Cardiac muscle cell (in vitro differentiated cells and primary cell): Measurements from ENCODE around the gene CCBE1. TPM values are rescaled to one million over a fixed set of nuclear protein-coding genes. Genes with fewer than 3 reads are reported as not detected.

Experiments used
- DNase-seq, 2 donors: peaks; one replicate each; pipeline versions ENCODE4 v3.0.0 to v3.0.0-alpha.2; 2010 to 2017; ENCODE audit warnings: low read depth in 1 of 2, low spot score in 1 of 2
- H3K27ac ChIP-seq: fragments of 200-600 bp; sonication (generic); 2 replicates; pipeline ENCODE4 v1.5.1; 2016
- H3K27me3 ChIP-seq: fragments of 200-600 bp; sonication (generic); 2 replicates; pipeline ENCODE4 v1.6.0; 2016; ENCODE audit warnings: control low read depth
- H3K36me3 ChIP-seq: fragments of 200-600 bp; sonication (generic); 2 replicates; pipeline ENCODE4 v1.5.1; 2016; ENCODE audit warnings: control low read depth
- H3K4me1 ChIP-seq: fragments of 200-600 bp; sonication (generic); 2 replicates; pipeline ENCODE4 v1.8.1; 2017; ENCODE audit warnings: low read depth, mild to moderate bottlenecking, mixed run types
- H3K4me3 ChIP-seq: fragments of 200-600 bp; sonication (generic); 2 replicates; pipeline ENCODE4 v1.5.1; 2016; ENCODE audit warnings: mild to moderate bottlenecking
- H3K9me3 ChIP-seq: fragments of 200-600 bp; sonication (generic); 2 replicates; pipeline ENCODE4 v1.5.1; 2017; ENCODE audit warnings: low read depth, mild to moderate bottlenecking, control low read depth
- polyA plus RNA-seq: library from polyadenylated mRNA; unstranded; fragments of >200 nt; fragmentation: Nextera tagmentation; extraction: Ambion mirVana; gene quantifications from 2 replicates; pipeline ENCODE4 v1.2.1, GENCODE V29; 2016
- total RNA-seq: library from RNA; depleted of rRNA; stranded (reverse); fragments of >200 nt; gene quantifications from 2 replicates; pipeline ENCODE4 v1.2.3, GENCODE V29; 2016
- TF ChIP-seq, protein P1 (sequence below): IDR thresholded peaks from 2 replicates; pipeline ENCODE4 v1.5.1; 2012; ENCODE audit warnings: low read depth, mild to moderate bottlenecking, low read length

The CCBE1 gene
- total and polyA plus RNA-seq, 2 experiments from 2014 or later: 1.5 to 3.7 TPM

DNA sequence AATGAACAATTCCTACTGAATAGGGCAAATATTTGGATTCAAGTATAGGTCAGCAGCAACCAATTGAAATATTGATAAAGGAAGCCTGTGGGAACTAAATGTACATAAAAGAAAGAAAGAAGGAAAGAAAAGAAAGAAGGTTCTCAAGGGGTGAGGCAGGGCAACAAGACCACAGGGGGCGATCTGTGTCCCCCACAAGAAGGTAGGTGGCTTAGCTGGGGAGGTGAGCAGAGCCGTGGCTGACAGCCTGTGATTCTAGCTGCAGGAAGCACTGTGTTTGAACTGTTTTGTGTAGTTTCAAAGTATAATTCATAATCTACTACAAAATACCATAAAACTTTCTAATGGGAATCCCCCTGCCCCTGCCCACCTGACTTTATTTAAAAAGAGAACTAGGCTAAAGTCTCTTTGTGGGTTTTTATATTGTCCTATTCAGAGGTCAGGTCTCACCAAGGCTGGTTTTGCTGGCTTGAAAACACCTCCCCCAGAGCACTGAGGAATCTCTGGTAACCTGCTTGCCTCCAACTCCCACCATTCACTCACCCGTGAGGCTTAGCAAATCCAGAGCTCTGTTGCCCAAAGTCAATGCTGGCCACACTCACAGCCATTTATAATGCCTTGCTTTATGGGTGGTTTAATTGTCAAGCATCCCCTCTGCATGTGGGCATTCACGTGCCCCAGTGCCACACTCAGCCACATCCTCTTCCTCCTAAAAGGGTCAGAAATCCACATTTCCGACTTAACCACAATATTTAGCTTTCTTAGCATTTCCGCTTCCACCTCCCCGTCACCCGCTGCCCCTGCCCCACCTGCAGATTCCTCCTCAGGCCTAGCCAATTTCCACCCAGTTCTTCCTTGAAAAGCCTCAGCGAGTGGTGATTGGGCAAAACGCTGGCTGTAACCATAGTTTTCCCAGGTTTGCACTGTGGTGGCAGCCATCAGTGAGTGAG, 301.7 kb downstream of the CCBE1 start:
- Histone ChIP-seq H3K36me3 (no peaks in the 10 kb centered on the region), H3K27me3 (peaks cover 45% of the 10 kb centered on the region), H3K9me3 (no peaks in the 10 kb centered on the region), H3K4me3 (no peak overlapping the region), H3K4me1 (no peaks in the 10 kb centered on the region), H3K27ac (no peak overlapping the region)
- TF ChIP-seq, protein P1, sequence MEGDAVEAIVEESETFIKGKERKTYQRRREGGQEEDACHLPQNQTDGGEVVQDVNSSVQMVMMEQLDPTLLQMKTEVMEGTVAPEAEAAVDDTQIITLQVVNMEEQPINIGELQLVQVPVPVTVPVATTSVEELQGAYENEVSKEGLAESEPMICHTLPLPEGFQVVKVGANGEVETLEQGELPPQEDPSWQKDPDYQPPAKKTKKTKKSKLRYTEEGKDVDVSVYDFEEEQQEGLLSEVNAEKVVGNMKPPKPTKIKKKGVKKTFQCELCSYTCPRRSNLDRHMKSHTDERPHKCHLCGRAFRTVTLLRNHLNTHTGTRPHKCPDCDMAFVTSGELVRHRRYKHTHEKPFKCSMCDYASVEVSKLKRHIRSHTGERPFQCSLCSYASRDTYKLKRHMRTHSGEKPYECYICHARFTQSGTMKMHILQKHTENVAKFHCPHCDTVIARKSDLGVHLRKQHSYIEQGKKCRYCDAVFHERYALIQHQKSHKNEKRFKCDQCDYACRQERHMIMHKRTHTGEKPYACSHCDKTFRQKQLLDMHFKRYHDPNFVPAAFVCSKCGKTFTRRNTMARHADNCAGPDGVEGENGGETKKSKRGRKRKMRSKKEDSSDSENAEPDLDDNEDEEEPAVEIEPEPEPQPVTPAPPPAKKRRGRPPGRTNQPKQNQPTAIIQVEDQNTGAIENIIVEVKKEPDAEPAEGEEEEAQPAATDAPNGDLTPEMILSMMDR: no peak
- DNase-seq: no peak

DNA sequence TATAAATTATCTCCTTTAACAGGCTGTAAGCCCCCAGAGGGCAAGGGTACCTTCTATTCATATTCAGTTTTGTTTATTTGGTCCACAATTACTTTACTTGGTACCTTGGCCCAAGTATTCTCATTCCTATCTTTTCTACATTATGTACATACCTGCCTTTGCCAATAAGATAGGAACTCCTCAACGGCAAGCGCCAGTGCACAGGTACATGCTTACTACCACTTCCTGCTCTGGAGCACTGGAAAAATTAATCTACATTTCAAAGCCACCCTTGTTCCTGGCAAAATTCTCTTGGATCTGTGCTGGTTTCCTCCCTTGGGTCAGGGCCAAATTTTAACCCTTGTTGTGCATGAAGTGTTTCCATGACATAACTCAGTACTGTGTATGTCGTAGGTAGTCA, 303.8 kb downstream of the CCBE1 start:
- peaks cover 45% of the 10 kb centered on the region for H3K27me3 ChIP-seq
- H3K4me3 ChIP-seq: no peak overlapping the region
- H3K9me3 ChIP-seq: no peaks in the 10 kb centered on the region
- H3K27ac ChIP-seq: no peak overlapping the region
- H3K4me1 ChIP-seq: peaks cover 14% of the 10 kb centered on the region
- TF ChIP-seq, protein P1: no peak
- H3K36me3 ChIP-seq: no peaks in the 10 kb centered on the region
- DNase-seq: peak in 1 of 2 donors; percentile 21

GRCh38 chr18:59388817-59389216, 308.4 kb downstream of the CCBE1 start:
- peaks cover 60% of the 10 kb centered on the region for H3K27me3 ChIP-seq

DNA sequence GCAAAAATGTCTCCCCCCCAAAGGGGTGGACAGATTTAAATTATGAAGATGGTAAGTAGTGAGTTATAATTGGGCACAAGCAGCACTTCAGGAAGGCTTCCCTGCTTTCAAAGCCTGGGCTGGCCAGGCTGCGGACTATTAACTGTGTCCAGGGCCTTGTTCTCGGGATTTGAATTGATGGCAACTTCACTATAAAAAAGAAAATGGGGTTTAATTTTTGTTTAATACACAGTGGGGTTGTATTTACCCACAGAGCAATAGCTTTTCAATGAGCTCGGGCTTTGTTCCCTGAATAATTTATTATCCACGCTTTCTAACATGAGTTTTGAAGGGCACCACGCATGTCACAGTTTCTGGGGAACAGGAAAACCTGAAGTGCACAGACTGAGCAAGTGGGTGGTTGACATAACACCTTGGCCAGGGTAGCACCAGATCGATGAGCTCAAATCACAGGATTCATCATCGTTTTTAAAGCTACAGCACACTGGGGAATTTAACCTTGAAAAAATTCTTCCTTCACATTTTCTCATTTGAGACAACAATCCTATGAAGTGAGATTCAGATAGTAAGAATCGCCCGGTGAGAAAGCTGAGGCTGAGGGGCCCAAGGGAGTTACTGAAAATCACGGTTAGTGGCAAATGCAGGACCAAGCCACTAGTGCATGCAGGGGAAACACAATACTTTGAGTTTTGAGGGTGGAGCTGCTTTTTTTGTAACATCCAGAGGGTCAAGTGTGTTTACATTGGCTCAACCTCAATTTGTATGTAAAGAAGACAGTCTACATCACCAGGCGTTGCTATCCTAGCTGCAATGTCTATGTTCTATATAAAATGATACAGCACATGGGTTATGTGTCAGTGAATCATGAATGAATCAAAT, 309.3 kb downstream of the CCBE1 start:
- Histone ChIP-seq H3K4me3 (no peak overlapping the region), H3K27ac (no peak overlapping the region), H3K27me3 (peaks cover 62% of the 10 kb centered on the region), H3K4me1 (peaks cover 14% of the 10 kb centered on the region), H3K36me3 (no peaks in the 10 kb centered on the region), H3K9me3 (no peaks in the 10 kb centered on the region)
- TF ChIP-seq, protein P1: no peak
- DNase-seq: no peak

More at GRCh38 chr18:59388817-59389216, 308.4 kb downstream of the CCBE1 start:
- Histone ChIP-seq H3K27ac (no peak overlapping the region), H3K9me3 (no peaks in the 10 kb centered on the region), H3K4me3 (no peak overlapping the region), H3K36me3 (no peaks in the 10 kb centered on the region), H3K4me1 (peaks cover 14% of the 10 kb centered on the region)
- TF ChIP-seq, protein P1: no peak
- no peak for DNase-seq

DNA sequence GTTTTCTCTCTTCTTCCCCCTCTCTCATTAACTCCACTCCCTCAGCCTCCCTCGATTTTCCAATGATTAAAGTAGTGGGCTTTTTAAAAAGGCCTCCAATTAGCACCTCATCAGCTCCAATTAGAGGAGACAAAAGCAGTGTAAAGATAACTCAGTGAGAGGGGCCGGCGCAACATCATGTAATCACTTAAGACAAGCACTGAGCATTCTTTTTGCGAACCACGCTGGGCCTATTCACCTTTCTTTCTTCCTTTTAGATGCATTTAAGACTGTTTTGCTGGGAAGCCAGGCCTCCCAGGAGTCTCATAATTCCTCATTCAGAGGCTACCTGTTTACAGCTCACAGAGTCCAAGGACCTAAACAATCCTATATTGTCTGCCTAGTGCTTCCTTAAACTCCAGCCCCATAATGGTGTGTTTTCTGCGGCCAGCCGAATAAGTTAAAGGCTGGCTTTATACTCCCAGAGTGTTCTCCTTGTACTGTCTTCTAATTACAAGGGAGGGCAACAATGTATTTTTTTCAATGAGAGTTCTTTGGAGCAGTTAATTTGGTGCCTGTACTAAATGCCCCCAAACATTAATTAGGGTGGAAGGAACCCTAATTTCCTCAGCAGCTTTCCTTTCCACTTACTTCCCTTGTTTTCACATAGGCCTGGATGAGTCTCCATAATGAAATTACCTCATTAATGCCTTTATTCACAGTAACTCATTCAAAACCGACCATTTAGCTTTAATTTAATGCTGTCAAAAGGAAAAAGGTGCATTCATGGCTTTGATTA, 310.1 kb downstream of the CCBE1 start:
- H3K27me3 ChIP-seq: peaks cover 63% of the 10 kb centered on the region
- no peak overlapping the region for H3K27ac ChIP-seq
- DNase-seq: no peak
- no peaks in the 10 kb centered on the region for H3K36me3 ChIP-seq
- no peaks in the 10 kb centered on the region for H3K9me3 ChIP-seq
- H3K4me1 ChIP-seq: peaks cover 14% of the 10 kb centered on the region
- no peak overlapping the region for H3K4me3 ChIP-seq
- TF ChIP-seq, protein P1: no peak
